ENCODE measurements around the gene TRIOBP. TPM values are rescaled to one million over a fixed set of nuclear protein-coding genes. Genes with fewer than 3 reads are reported as not detected.

Gene TRIOBP
- total RNA-seq, 1 experiment from 2014 or later = 38.4 TPM

GRCh38 chr22:37705205-37705604 is 8.4 kb downstream of the TRIOBP start:
- no peak overlapping the region for H3K4me3 ChIP-seq (ENCODE audit: low read depth, low read length)
- Mint-ChIP-seq H3K36me3 (ENCODE audit: insufficient read depth, unreplicated experiment) (no peaks in the 10 kb centered on the region), H3K9me3 (ENCODE audit: unreplicated experiment) (no peaks in the 10 kb centered on the region), H3K27me3 (ENCODE audit: insufficient read depth, unreplicated experiment) (no peaks in the 10 kb centered on the region), H3K4me3 (ENCODE audit: unreplicated experiment) (no peak overlapping the region), H3K27ac (ENCODE audit: unreplicated experiment) (no peak overlapping the region), H3K4me1 (ENCODE audit: low read depth, unreplicated experiment) (no peaks in the 10 kb centered on the region)
- DNase-seq = no peak
- no peak for TF ChIP-seq CTCF (IDR thresholded peaks at IDR 0.05; ENCODE audit: insufficient read depth in 1 of 2, low read depth in 1 of 2, low read length in 1 of 2, severe bottlenecking in 1 of 2, unreplicated experiment in 1 of 2)
- intact Hi-C loops (cut with micrococcal nuclease; ENCODE audit: unreplicated experiment) = no loop called here
- 0 out of 2 replicates have a peak, but pooled peaks cover 8% of the 10 kb centered on the region for H3K4me1 ChIP-seq
- CTCF ChIA-PET = no interaction called here
- no TSS peak for BruUV-seq (replicated peaks)
- POLR2A ChIA-PET = no interaction called here
- H3K27me3 ChIP-seq (replicated peaks; ENCODE audit: control insufficient read depth, insufficient read depth, low read length) = no peaks in the 10 kb centered on the region
- no peaks in the 10 kb centered on the region for H3K36me3 ChIP-seq (ENCODE audit: control insufficient read depth, insufficient read depth, low read length)
- no peaks in the 10 kb centered on the region for H3K9me3 ChIP-seq

- Mint-ChIP-seq H3K27me3 (ENCODE audit: insufficient read depth, unreplicated experiment) (no peaks in the 10 kb centered on the region), H3K36me3 (ENCODE audit: insufficient read depth, unreplicated experiment) (no peaks in the 10 kb centered on the region), H3K9me3 (ENCODE audit: unreplicated experiment) (no peaks in the 10 kb centered on the region), H3K4me1 (ENCODE audit: low read depth, unreplicated experiment) (no peaks in the 10 kb centered on the region), H3K27ac (ENCODE audit: unreplicated experiment) (no peak overlapping the region), H3K4me3 (ENCODE audit: unreplicated experiment) (no peak overlapping the region)
- Histone ChIP-seq H3K27me3 (replicated peaks; ENCODE audit: control insufficient read depth, insufficient read depth, low read length) (no peaks in the 10 kb centered on the region), H3K36me3 (ENCODE audit: control insufficient read depth, insufficient read depth, low read length) (no peaks in the 10 kb centered on the region), H3K9me3 (no peaks in the 10 kb centered on the region), H3K4me3 (ENCODE audit: low read depth, low read length) (no peak overlapping the region), H3K4me1 (no peaks in the 10 kb centered on the region)
- TF ChIP-seq CTCF (IDR thresholded peaks at IDR 0.05; ENCODE audit: insufficient read depth in 1 of 2, low read depth in 1 of 2, low read length in 1 of 2, severe bottlenecking in 1 of 2, unreplicated experiment in 1 of 2) = no peak
- ChIA-PET CTCF (no interaction called here), POLR2A (no interaction called here)
- intact Hi-C loops (cut with micrococcal nuclease; ENCODE audit: unreplicated experiment) = no loop called here
- no peak for DNase-seq
- BruUV-seq (replicated peaks) = no TSS peak
These were observed 12.0 kb downstream of the TRIOBP start for GRCh38 chr22:37708580-37709444.

GRCh38 chr22:37709445-37709765 is 12.6 kb downstream of the TRIOBP start:
- CTCF ChIA-PET = no interaction called here

More at GRCh38 chr22:37709445-37709765, 12.6 kb downstream of the TRIOBP start:
- H3K4me1 Mint-ChIP-seq (ENCODE audit: low read depth, unreplicated experiment) = no peaks in the 10 kb centered on the region
- DNase-seq = no peak
- no TSS peak for BruUV-seq (replicated peaks)
- POLR2A ChIA-PET = no interaction called here
- no peaks in the 10 kb centered on the region for H3K9me3 Mint-ChIP-seq (ENCODE audit: unreplicated experiment)
- Histone ChIP-seq H3K4me1 (no peaks in the 10 kb centered on the region), H3K4me3 (ENCODE audit: low read depth, low read length) (no peak overlapping the region), H3K36me3 (ENCODE audit: control insufficient read depth, insufficient read depth, low read length) (no peaks in the 10 kb centered on the region), H3K27me3 (replicated peaks; ENCODE audit: control insufficient read depth, insufficient read depth, low read length) (no peaks in the 10 kb centered on the region), H3K9me3 (no peaks in the 10 kb centered on the region)
- intact Hi-C loops (cut with micrococcal nuclease; ENCODE audit: unreplicated experiment) = no loop called here
- no peaks in the 10 kb centered on the region for H3K27me3 Mint-ChIP-seq (ENCODE audit: insufficient read depth, unreplicated experiment)
- H3K27ac Mint-ChIP-seq (ENCODE audit: unreplicated experiment) = no peak overlapping the region
- TF ChIP-seq CTCF (IDR thresholded peaks at IDR 0.05; ENCODE audit: insufficient read depth in 1 of 2, low read depth in 1 of 2, low read length in 1 of 2, severe bottlenecking in 1 of 2, unreplicated experiment in 1 of 2) = no peak
- H3K36me3 Mint-ChIP-seq (ENCODE audit: insufficient read depth, unreplicated experiment) = no peaks in the 10 kb centered on the region
- H3K4me3 Mint-ChIP-seq (ENCODE audit: unreplicated experiment) = no peak overlapping the region

Data from Caco-2 (cell line).